Activated CD8-positive, alpha-beta memory T cell treated with anti-CD3 and anti-CD28 coated beads for 4 hours (primary cell): ENCODE data around the gene TNXB.

Experiments
- DNase-seq, 2 donors: peaks; one replicate each; pipeline ENCODE4 v3.0.0-alpha.2; 2020; ENCODE audit warnings: low read depth in 2 of 2

The TNXB gene, protein sequence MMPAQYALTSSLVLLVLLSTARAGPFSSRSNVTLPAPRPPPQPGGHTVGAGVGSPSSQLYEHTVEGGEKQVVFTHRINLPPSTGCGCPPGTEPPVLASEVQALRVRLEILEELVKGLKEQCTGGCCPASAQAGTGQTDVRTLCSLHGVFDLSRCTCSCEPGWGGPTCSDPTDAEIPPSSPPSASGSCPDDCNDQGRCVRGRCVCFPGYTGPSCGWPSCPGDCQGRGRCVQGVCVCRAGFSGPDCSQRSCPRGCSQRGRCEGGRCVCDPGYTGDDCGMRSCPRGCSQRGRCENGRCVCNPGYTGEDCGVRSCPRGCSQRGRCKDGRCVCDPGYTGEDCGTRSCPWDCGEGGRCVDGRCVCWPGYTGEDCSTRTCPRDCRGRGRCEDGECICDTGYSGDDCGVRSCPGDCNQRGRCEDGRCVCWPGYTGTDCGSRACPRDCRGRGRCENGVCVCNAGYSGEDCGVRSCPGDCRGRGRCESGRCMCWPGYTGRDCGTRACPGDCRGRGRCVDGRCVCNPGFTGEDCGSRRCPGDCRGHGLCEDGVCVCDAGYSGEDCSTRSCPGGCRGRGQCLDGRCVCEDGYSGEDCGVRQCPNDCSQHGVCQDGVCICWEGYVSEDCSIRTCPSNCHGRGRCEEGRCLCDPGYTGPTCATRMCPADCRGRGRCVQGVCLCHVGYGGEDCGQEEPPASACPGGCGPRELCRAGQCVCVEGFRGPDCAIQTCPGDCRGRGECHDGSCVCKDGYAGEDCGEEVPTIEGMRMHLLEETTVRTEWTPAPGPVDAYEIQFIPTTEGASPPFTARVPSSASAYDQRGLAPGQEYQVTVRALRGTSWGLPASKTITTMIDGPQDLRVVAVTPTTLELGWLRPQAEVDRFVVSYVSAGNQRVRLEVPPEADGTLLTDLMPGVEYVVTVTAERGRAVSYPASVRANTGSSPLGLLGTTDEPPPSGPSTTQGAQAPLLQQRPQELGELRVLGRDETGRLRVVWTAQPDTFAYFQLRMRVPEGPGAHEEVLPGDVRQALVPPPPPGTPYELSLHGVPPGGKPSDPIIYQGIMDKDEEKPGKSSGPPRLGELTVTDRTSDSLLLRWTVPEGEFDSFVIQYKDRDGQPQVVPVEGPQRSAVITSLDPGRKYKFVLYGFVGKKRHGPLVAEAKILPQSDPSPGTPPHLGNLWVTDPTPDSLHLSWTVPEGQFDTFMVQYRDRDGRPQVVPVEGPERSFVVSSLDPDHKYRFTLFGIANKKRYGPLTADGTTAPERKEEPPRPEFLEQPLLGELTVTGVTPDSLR (N-terminal part only)

DNA sequence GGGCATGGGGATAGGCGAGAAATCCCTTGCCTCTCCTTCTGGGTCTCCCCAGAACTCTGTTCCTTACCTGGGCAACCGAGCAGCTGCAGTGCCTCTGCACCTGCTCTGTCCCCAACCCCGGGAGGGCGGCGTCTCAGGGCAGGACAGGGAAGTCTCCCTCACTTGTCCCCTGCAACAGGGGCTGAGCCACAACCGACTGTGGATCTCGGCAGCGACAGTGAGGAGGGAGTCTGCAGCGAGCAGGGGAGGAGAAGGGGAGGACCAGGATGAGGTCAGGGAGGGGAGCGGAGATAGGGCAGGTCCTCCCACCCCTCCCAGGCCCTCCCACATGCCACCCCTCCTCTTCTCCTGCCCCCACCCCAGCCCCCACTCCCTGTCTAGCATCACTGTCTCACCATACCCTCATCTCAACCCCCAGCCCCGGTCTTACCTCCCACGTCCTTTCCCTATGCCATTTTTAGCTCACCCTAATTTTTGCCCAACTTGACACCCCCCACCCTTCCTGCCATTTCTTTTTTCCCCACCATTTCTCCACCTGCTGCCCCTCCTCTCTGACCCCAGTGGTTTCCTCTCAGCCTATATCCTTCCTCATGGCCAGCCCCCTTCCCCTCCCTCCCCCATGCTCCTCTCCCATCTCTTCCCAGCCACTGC lies at the start of gene TNXB:
Gene TNXB (minus strand): TSS at position 225 of the 651 bp plus-strand sequence. CDS start 11,140 bp downstream, outside the sequence.
- DNase-seq, result no peak

DNA sequence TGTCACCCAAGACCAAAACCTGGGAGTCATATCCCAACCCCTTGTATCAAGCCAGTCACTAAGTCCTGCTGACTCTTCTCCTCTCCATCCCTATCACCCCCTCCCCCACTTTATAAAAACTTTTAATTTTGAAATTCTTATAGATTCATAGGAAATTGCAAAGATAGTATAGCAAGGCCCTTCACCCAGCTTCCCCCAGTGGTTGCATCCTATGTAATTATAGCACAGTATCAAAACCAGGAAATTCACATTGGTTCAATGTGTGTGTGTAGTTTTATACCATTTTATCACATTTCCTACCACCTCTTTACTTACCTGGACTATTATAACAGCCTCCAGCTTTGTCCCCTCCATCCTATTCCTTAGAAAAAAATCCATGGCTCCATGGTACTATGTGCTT lies 48.9 kb upstream of the TNXB start:
- no peak for DNase-seq

DNA sequence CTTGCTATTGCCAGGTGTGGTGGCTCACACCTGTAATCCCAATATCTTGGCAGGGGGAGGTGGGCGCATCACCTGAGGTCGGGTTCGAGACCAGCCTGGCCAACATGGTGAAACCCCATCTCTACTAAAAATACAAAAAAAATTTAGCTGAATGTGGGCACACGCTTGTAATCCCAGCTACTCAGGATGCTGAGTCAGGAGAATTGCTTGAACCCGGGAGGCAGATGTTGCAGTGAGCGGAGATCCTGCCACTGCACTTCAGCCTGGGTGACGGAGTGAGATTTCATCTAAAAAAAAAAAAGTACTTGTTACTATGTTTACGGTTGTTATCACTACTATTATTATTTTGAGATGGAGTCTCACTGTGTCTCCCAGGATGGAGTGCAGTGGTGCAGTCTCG lies 47.8 kb upstream of the TNXB start:
- no peak for DNase-seq

DNA sequence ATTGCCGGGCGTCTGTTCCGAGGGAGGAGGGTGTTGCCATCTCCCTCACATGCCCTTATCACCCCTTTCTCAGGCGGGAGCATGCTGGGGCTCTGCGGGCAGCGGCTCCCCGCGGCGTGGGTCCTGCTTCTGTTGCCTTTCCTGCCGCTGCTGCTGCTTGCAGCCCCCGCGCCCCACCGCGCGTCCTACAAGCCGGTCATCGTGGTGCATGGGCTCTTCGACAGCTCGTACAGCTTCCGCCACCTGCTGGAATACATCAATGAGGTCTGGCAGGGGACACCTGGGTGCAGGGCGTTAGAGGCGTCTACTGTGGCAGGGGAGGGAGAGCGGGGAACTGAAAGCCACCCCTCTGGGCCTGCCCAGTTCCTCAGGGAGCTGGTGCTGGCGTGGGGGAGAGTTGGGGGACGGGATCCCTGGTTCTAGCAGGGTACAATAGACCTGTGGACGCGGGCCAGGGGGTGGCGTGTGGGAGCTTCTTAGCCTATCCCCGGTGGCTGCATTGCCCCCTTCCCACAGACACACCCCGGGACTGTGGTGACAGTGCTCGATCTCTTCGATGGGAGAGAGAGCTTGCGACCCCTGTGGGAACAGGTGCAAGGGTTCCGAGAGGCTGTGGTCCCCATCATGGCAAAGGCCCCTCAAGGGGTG lies 45.5 kb upstream of the TNXB start:
- peak; percentile 33 to 37 for DNase-seq

DNA sequence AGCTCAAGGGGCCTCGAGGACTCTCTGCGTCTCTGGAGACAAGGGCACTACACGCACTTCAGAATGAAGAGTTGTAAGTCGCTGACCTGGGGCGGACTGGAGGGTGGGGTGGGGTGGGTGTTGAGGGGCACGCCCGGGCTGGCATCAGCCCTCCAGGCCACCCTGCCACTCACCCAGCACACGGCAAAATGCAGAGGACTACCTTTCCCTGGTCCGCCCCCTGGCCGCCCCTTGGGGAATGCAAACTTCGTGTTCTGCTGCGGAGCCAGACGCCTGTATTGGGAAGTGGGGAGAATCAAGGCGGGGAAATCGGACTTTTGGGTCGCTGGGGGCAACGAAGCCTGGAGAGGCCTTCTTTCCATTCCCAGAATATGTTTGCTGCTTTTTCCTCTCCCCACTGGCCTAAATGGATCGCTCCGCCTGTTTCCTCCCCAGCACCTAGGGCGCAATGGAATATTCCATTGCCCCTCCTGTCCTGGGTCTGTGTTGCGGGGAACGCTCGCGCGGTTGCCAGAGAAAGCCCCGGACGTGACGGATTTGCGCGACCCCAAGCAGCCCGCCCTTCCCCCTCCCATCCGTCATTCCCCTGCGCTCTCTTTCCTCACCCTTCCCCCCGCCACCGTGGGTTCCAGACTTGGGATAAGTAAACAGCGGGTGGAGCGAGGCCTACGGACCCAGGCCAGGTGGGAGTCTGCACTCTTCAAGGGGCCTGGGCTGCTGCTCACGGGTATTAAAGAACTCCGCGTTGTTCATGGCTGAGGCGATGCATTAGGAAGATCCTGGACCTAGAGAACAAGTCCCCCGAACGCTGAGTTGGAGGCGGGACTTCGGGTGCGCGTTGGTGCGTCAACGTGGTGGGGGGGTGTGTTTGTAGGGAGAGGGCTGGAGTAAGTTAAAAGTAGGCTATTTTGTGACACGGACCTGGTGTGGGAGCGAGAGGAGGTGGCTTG lies 44.7 kb upstream of the TNXB start, which contains the start of gene PPT2:
Gene PPT2 (plus strand): TSS at position 578 of the 950 bp plus-strand sequence. CDS start 454 bp downstream, outside the sequence.
- peak; percentile 58 to 59 for DNase-seq

DNA sequence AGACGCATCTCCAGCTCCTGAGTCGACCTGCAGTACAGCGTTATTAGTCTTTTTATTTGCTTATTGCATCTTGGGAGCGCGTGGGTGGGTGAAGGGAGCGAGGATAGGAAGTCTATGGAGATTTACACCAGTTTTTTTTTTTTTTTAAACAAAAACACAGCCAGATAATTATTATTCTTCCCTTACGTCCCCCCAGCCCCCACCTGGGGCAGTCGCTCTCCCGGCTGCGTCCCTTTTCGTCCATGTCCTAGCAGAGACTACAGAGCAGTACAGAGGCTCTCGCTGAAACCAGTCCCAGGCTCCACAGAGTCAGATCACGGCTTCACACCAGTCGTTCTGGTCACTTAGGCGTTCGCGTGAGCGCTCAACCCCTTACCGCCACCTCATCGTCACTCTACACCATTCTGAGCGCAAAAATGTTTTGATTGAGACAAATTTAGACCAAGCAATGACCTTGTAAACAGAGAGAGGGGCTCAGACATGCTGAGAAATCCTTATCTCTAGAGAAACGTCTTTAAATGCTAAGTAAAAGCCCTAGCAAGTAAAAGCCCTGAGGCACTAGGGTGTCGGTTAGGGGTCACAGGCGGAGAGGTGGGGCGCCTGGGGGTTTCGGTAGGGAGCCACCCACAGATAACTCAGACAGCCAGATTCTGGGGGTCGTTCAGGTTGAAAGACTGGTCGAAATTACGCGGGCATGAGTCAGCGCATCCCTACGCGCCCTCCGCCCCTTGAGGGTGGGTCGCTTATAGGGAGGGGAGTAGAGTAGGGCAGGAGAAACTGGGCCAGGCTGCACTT lies 43.8 kb upstream of the TNXB start:
- no peak for DNase-seq

DNA sequence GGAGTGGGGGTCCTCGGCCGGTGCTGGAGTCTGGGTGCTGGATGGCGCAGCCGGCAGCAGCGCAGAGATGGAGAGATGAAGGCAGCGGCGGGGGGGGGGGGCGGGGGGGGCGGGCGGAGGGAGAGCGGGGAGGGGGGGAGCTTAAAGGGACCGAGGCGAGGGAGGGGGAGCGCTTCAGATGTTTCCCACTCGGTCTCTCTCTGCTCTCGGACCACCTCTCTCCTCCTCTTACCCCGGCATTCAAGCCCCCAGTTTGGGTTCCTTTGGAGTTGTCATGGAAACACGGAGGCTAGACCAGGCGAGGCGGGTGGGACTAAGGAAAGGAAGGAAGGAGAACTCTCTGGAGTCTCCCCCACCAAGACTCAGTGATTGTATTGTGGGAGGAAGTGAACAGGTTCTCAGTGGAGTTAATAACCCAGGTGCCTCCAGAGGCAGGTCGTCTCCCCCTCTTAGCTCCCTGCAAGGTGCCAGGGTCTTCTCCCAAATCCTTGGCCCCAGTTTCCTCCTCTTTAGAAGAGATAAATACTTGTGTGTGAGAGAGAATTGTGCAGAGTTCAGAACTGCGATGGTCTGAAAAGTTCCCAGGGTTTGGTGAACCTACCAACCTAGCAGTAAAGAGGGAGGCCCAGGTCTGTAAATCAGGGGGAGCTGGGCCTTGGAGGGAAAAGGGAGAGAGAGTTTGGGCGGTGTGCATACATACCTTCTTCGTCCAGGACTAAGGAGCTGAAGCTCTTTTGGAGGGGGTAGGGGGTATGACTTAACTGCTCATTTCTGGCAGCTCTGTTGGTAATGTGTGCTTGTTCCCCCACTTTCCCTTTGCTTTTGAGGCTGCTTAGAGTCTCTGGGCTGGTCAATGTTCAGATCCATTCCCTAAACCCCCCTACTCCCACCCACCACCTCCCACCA lies 43.0 kb upstream of the TNXB start, which contains the start of gene PRRT1:
Gene PRRT1 (minus strand): TSS at position 77 of the 906 bp plus-strand sequence. CDS start 112 bp downstream, outside the sequence.
- no peak for DNase-seq

DNA sequence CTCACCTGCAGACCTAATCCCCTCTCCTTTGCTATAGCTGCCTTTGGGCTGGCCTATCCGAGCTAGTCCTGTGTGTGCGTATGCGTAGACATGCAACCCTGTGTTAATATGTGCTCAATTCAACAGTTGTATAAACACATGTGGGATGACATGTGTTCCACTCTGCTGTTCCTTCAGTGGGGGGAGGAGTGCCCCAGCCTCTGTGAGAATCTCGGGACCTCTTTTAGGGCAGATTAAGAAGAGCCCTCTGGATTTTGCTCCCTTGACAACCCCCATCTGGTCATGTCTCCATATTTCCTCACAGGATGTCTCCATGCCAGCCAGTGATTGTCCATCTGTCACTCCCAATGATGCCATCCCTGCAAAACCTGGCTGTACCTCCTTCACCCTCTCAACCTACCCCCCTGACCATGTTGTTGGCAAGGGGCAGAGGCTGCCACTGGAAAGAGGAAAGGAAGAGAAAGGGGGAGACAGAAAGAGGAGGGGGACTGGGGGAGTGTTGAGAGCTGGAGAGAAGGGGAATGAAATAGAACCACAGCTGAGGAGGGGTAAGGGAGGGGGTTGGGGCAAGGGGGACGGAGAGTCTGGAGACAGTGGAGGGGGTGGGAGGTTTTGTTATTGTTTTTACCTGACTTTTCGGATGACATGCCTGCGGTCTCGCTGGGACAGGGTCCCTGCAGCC lies 42.2 kb upstream of the TNXB start:
- DNase-seq, result no peak

DNA sequence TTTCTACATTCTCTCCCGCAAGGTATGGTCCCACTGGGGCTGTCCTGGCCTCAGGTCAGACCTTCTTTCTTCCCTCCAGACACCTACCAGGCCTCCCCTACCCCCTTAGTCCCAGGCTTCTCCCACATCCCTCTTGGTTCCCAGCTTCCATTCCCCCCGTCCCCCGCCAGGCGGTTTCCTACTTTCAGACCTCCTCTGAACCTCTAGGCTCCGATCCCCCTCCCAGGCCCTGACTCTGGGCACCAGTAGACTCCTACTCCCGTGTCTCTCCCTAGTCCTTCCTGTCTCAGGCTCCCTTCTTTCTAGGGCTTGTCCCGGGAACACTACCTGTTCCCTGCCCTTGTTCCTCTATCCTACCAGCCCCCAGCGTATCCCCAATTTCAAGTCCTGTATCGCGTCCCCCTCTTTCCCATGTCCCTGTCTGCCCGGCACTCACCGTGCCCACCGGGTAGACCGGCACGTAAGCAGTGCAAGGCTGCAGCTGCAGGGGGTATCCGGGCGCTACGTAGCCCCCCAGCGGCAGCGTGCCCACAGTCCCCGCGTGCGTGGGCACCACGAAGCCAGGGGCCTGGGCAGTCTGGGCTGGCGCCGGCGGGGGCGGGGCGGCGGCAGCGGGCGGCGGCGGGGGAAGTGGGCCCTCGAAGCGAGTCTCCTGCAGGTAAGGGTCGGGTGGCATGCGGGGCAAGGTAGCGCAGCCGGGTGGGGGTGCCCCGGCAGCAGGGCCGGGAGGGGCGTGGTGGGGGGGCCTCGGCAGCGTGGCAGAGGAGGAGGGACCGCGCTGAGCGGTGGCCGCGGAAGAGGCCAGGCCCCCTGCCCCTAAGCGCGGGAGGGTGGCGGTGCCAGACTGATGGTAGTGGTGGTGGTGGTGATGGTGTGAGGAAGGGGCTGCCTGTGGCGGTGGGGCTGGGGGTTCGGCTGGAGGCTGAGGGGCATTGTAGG lies 41.1 kb upstream of the TNXB start:
- no peak for DNase-seq

DNA sequence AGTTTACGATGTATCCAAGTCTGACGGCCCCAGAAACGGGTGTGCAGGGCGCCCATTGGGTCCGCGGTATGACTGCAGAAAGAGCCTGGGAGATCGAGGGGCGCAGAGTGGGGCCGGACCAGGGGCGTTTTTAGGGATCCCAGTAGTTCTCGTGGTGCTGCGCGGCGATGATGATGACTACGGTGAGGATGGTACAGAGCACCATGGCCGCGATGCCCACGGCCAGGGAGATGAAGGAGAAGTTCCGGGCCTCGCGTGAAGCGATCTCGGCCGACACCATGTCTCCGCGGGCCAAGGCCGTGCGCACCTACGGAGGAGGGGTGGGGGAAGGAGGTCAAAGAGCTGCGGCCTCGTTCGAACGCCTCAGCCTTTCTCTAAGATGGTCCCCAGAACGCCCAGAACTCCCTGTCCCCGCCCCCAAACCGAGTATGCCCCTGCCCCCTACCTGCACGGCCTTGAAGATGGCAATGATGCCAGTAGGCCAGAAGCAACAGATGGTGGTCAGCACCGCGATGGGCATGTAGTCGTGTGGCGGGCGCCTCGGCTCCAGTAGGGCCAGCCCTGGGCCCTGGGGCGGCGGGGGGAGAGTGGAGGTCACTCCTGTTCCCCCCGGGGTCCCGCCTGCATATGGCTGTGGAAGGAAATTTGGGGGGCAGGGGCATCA lies 40.1 kb upstream of the TNXB start:
- DNase-seq, result no peak

DNA sequence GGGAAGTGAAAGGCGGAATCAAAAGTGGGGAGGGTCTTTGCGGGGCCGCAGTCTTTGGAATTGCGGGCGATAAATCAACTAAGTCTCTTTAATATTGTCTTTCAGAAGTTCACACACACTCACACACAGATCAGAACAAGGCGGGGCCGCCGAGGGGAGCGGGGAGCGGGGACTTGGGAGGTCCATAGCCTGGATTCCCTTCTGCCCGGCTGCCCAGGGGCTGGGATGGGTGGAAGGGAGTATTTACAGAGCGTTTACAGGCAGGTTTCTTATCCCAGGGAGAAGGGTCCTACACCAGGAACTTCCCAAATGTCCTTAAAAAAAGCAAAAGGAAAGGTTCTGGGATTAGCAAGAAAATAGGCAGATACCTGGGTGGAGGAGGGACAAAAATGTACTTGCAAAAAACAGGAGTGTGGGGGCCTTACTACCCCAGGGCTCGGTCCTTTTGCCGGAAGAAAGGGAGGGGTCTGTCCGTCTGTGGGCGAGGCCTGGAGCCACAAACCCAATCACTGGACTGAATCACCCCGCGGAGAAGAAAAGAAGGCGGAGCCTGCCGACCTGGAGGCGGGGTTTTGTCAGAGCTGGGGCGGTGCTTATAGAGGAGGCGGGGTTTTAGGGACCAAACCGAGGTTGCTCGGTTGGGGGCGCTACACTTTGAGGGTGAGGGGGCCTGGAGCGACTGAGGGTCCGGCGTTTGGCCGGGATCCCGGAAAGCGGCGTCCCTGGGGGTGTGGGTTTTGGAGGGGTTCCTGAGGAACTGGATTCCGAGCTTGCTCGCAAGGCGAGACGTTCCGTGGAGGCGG lies 39.4 kb upstream of the TNXB start:
- DNase-seq, result peak; percentile 31 to 32

DNA sequence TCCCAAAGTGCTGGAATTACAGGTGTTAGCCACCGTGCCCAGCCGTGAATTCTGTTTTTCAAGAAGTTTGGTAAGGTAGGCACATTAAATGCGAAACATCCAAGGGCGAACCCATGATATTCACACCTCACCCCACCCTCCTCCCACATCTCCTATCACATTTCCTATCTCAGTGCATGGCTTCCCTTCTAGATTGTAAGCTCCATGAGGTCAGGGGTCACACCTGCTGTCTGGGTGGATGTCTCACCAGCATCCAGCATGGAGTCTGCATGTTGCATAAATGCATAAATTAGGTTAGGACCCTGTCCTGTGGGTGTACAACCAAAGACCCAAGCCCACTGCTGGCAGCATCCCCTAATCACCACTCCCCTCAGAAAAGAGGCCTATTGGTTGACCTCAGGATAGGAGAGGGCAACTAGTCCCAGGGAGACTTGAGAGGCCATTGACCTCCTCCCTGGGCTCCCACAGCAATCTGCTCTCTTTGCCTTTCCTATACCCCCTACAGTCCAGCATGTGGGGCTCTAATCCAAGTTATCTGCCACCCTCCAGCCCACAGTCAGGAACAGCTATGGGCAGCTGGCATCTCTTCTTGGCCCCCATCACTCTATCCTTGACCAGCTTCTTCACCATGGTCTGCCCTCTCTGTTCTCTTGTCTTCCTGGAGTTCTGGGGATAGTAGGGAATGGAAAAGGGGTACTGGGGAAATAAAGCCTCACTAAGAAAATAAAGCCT lies 38.4 kb upstream of the TNXB start:
- no peak for DNase-seq

DNA sequence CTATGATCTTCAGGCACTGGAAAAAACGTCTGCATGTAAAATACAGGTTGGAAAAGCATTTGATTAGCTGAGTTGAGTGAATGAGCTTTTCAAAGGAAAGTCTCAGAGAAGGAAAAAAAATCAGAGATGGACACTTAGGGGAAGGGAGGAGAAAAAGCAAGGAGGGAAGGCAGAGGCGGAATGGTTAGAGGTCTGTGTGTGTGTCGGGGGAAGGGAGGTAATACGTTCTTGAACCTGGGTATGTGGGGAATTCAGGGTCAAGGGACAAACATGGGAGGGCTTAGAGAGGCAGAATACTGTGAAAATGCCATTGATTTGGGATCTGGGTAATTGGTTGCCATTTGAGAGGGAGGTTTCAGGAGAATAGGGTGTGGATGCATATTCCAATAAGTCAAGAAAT lies 37.5 kb upstream of the TNXB start:
- no peak for DNase-seq

DNA sequence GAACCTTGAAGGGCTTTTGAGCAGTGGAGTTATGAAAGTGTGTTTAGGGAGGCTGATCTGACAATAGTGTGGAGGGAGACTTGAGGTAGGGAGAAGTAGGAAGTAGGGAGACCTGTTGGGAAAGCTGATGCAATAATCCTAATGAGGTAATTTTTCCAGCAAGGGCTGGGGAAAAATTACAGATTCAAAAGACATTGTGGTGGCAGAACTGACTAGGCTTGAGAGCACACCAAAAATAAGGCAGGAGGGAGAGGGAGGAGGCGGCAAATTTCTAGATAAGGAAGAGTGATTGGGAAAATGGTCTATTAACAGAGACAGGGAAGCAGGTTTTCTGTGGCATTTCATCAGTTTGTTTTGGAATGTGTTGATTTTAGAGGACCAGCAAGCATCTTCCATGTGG lies 37.1 kb upstream of the TNXB start:
- DNase-seq, result no peak
